ENCODE results near the gene UBE2I.

DNA sequence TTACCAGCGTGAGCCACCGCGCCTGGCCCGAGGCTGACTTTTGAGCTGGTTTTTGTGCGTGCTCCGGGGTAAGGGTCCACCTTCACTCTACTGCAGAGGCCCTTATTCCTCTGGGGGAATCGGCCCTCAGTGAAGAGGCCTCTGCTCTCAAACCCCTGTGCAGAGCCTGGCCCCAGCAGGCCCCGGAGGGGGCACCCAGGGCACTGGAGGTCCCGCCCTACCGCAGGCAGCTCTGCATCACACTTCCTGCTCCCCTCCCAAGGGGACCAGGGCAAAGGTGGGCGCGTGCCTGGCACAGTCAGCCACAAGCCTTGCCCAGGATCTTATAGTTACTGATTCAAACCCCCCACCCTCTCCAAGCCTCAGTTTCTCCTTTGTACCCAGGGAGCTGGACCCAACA lies 3.6 kb upstream of the UBE2I start:
- TF ChIP-seq, protein P1, sequence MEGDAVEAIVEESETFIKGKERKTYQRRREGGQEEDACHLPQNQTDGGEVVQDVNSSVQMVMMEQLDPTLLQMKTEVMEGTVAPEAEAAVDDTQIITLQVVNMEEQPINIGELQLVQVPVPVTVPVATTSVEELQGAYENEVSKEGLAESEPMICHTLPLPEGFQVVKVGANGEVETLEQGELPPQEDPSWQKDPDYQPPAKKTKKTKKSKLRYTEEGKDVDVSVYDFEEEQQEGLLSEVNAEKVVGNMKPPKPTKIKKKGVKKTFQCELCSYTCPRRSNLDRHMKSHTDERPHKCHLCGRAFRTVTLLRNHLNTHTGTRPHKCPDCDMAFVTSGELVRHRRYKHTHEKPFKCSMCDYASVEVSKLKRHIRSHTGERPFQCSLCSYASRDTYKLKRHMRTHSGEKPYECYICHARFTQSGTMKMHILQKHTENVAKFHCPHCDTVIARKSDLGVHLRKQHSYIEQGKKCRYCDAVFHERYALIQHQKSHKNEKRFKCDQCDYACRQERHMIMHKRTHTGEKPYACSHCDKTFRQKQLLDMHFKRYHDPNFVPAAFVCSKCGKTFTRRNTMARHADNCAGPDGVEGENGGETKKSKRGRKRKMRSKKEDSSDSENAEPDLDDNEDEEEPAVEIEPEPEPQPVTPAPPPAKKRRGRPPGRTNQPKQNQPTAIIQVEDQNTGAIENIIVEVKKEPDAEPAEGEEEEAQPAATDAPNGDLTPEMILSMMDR (conservative IDR thresholded peaks at IDR 0.05; ENCODE audit: low read length) = no peak
- TF ChIP-seq EZH2phosphoT487 (IDR thresholded peaks at IDR 0.05; ENCODE audit: borderline replicate concordance) = no peak
